GM19328 (cell line): ENCODE results near the gene ERC2.

Experiments used
- ATAC-seq: cut with Tn5 transposase; IDR thresholded peaks from one replicate; pipeline ENCODE4 v1.9.1; 2021; ENCODE audit warnings: mild to moderate bottlenecking, moderate library complexity; ENCODE audit not compliant: unreplicated experiment

ERC2 gene

GRCh38 chr3:55554634-55555425, 913.4 kb downstream of the ERC2 start:
- no peak for ATAC-seq

- ATAC-seq, result no peak
Observed at GRCh38 chr3:55551644-55552043, 916.6 kb downstream of the ERC2 start.

- ATAC-seq, result no peak
Observed at GRCh38 chr3:55549177-55549576, 919.1 kb downstream of the ERC2 start.

- no peak for ATAC-seq
Observed at GRCh38 chr3:55546866-55547669, 921.2 kb downstream of the ERC2 start.

- ATAC-seq, result no peak
Observed at GRCh38 chr3:55545995-55546394, 922.3 kb downstream of the ERC2 start.

- ATAC-seq, result no peak
Observed at GRCh38 chr3:55544219-55544618, 924.0 kb downstream of the ERC2 start.

- no peak for ATAC-seq
Observed at GRCh38 chr3:55543181-55543614, 925.1 kb downstream of the ERC2 start.

GRCh38 chr3:55541456-55541855, 926.8 kb downstream of the ERC2 start:
- no peak for ATAC-seq

GRCh38 chr3:55541016-55541415, 927.3 kb downstream of the ERC2 start:
- no peak for ATAC-seq

GRCh38 chr3:55540579-55540978, 927.7 kb downstream of the ERC2 start:
- ATAC-seq, result no peak

GRCh38 chr3:55538158-55538557, 930.1 kb downstream of the ERC2 start:
- ATAC-seq, result no peak

GRCh38 chr3:55537563-55537962, 930.7 kb downstream of the ERC2 start:
- no peak for ATAC-seq

- ATAC-seq, result no peak
Observed at GRCh38 chr3:55537129-55537528, 931.1 kb downstream of the ERC2 start.

GRCh38 chr3:55534876-55535275, 933.4 kb downstream of the ERC2 start:
- ATAC-seq, result no peak

- no peak for ATAC-seq
Observed at GRCh38 chr3:55532806-55533205, 935.5 kb downstream of the ERC2 start.

- ATAC-seq, result no peak
Observed at GRCh38 chr3:55531321-55531720, 936.9 kb downstream of the ERC2 start.

- no peak for ATAC-seq
Observed at GRCh38 chr3:55527361-55527760, 940.9 kb downstream of the ERC2 start.

GRCh38 chr3:55526332-55527030, 941.8 kb downstream of the ERC2 start:
- no peak for ATAC-seq

GRCh38 chr3:55525436-55525835, 942.8 kb downstream of the ERC2 start:
- no peak for ATAC-seq

GRCh38 chr3:55524565-55525244, 943.6 kb downstream of the ERC2 start:
- ATAC-seq, result no peak

GRCh38 chr3:55523471-55523870, 944.8 kb downstream of the ERC2 start:
- ATAC-seq, result no peak
